ENCODE measurements around the gene PSMA8.
A peak's percentile ranks its signal among the peaks of the same experiment; 100 is the strongest.
"Not testable (repeated sequence)": the region's sequence is repeated elsewhere in the genome, so short reads cannot be mapped to it uniquely, and the experiment has no call there.

PSMA8 gene

DNA sequence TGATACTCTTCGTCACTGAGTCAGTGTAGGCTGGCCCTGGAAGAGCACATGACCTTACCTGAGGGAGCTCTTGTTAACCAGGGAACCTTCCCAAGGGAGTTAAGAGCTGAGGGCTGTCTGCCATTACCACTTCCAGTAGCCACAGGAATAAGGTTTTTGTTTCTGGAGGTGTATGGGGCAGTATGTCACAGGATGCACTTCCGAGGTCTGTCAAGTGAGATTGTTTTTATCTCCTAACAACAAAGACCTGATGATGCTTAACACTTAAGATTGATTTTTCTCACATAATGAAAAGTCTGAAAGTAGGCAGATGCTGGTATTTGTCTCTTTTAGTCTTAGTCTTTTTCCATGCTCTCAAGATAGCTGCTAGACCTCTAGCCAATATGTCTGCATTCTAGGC lies 41.8 kb downstream of the PSMA8 start:
- DNase-seq (ENCODE audit: low read depth in 2 of 2), result no peak

DNA sequence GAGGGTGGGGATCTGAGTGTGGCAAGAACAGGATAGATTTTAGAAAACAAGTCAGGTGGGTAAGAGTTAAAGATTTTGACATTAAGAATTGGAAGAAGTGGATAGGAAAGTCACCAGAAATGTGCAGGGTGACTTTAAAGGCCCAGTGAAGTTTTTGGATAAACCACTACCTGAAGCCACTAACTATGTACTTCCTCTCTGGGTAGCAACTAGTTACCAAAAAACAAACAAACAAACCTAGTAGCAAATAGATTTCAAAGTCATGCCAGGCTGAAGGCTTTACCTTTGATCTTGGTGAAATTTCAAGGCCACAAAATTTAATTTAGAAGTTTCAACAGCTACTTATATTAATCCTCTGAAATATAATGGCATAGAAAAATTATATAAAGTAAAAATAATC lies 42.5 kb downstream of the PSMA8 start:
- DNase-seq (ENCODE audit: low read depth in 2 of 2), result no peak

DNA sequence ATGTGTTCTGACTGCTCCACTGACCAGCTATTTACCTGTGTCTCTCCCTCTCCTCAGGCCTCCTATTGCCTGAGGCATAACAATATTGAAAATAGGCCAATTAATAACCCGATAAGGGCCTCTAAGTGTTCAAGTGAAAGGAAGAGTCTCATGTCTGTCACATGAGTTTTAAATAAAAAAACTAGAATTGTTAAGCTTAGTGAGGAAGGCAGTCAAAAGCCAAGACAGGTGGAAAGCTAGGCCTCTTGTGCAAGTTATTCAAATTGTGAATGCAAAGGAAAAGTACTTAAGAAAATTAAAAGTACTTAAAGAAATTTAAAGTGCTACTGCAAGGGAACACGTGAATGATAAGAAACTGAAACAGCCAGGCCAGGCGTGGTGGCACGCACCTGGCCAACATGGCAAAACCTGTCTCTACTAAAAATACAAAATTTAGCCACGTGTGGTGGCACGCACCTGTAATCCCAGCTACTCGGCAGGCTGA lies 47.7 kb downstream of the PSMA8 start:
- no peak for DNase-seq (ENCODE audit: low read depth in 2 of 2)

DNA sequence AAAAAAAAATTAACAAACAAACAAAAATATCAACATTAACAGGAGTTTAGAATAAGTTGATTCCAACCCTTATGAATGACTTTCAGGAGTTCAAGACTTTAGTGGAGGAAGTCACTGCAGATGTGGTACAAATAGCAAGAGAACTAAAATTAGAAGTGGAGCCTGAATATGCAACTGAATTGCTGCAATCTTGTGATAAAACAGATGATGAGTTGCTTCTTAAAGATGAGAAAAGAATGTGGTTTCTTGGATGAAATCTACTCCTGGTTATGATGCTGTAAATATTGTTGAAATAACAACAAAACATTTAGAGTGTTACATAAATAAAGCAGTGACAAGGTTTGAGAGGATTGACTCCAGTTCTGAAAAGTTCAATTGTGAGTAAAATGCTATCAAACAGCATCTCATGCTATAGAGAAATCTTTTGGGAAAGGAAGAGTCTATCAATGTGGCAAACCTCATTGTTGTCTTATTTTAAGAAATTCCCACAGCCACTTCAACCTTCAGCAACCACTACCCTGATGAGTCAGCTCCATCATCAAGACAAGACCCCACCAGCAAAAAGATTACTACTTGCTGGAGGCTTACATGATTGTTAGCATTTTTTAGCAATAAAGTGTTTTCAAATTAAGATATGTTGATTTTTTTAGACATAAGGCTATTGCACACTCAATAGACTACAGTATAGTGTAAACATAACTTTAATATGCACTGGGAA lies 49.9 kb downstream of the PSMA8 start:
- no peak for DNase-seq (ENCODE audit: low read depth in 2 of 2)

DNA sequence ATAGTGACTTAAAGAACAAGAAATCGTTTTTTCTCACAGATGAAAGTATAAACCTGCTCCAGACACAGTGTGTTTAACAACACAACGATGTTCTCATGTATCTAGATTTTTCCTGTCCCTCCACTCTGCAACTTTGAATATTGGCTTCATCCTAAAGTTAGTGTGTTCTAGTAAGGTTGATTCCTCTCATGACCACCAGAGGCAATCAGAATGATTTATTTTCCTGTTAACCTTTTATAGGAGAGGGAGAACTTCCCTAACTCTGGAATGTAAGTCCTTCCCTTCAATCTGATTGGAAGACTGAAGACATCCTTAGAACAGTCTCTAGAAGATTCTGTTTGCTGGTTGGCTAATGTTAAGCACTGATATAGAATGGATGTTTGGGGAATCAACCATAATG lies 51.6 kb downstream of the PSMA8 start:
- no peak for DNase-seq (ENCODE audit: low read depth in 2 of 2)

DNA sequence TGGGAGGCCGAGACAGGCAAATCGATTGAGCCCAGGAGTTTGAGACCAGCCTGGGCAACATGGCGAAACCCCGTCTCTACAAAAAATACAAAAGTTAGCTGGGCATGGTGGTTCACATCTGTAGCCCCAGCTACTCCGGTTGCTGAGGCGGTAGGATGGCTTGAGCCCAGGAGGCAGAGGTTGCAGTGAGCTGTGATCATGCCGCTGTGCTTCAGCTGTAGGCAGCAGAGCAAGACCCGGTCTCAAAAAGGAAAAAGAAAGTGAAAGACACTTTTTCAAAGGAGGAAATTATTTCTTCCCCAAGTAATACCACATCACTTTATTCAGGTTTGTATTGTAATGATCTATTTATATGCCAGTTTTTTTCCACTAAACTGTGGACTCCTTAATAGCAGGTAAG lies 56.8 kb downstream of the PSMA8 start:
- DNase-seq (ENCODE audit: low read depth in 2 of 2), result peak; percentile 2 to 17

DNA sequence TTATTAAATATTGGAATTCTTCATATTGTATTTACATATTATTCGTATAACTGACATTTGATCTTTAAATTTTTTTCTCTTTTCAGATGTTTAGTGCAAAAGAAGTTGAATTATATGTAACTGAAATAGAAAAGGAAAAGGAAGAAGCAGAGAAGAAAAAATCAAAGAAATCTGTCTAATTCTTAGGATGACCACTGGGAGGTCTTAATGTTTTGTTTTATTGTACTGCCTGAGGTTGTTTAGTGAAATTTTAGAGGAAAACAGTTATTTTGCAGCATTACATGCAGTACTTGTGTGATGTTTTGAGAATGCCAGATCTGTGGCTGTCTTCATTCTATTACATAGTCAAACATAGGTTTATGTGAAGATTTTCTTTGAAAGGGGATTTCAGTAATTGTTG lies 58.6 kb downstream of the PSMA8 start:
- DNase-seq (ENCODE audit: low read depth in 2 of 2), result no peak

DNA sequence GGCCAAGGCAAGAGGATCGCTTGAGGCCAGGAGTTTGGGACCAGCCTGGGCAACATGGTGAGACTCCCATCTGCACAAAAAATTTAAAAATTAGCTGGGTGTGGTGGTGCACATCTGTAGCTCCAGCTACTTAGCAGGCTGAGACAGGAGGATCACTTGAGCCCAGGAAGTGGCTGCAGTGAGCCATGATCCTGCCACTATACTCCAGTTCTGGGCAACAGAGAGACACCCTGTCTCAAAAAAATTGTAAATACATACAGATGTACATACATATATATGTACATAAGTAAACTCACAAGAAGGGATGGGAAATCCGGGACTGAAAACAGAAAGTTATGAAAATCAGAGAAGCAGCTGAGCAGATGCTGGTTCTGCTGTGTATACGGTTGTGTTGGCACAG lies 62.9 kb downstream of the PSMA8 start:
- DNase-seq (ENCODE audit: low read depth in 2 of 2), result no peak

DNA sequence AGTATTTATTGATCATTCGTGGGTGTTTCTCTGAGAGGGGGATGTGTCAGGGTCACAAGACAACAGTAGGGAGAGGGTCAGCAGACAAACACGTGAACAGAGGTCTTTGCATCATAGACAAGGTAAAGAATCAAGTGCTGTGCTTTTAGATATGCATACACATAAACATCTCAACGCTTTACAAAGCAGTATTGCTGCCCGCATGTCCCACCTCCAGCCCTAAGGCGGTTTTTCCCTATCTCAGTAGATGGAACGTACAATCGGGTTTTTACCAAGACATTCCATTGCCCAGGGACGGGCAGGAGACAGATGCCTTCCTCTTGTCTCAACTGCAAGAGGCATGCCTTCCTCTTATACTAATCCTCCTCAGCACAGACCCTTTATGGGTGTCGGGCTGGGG lies 68.3 kb downstream of the PSMA8 start:
- not testable (repeated sequence) for DNase-seq (ENCODE audit: low read depth in 2 of 2)

DNA sequence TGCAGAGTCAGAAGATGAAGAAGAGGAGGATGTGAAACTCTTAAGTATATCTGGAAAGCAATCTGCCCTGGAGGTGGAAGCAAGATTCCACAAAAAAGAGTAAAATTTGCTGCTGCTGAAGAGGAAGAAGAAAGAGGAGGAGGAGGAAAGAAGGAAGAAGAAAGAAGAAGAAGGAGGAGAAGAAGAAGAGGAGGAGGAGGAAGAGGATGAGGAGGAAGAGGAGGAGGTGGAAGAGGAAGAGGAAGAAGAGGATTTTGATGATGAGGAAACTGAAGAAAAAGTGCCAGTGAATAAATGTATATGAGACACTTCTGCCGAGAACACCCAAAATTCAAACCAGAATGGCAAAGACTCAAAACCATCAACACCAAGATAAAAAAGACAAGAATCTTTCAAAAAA lies 71.6 kb downstream of the PSMA8 start:
- DNase-seq (ENCODE audit: low read depth in 2 of 2), result no peak

DNA sequence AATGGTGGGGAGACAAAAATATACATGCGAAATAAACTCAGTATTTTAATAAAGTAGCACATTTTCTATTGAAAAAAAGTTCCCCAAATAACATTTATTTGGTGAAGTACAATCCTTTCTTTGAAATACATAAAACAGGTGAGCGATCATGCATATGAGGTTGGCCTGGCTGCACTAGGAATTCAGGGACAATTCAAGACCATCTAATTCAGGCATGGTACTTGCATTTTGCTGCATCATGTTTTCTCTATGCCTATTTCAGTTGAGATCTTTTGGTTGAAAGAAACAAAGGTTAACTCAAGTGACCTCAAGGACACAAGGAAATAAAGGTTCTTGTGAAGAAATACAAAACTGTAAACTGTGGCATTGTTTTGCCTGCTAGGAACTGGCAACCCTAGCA lies 72.8 kb downstream of the PSMA8 start:
- no peak for DNase-seq (ENCODE audit: low read depth in 2 of 2)

DNA sequence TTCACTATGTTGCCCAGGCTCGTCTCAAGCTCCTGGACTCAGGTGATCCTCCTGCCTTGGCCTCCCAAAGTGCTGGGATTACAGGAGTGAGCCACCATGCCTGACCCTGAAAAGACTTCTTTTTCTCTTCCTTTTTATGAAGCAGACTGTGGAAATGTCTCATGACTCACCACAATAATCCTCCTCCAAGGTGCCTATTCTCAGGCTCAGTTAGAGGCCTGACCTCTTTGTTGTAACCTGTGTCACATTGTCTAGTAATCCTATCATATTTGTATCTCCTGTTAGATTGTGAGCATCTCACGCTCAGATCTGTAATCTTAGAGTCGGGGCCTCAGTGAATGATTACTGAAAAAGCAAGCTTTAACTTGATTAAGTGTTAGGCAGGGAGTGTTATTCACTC lies 74.3 kb downstream of the PSMA8 start:
- DNase-seq (ENCODE audit: low read depth in 2 of 2), result no peak

DNA sequence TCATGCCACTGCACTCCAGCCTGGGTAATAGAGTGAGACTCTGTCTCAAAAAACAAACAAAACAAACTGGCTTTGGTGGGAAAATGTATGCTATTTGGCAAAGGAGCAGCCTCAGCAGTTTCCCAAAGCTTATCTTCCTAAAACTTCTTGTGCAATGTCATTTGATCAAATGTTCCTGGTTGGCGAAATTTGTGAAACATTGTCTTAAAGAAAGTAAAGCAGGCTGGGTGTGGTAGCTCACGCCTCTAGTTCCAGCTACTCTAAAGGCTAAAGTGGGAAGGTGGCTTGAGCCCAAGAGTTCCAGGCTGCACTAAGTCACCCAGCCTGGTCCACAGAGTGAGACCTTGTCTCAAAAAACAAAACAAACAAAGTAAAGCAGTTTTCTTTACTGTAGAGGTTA lies 75.3 kb downstream of the PSMA8 start:
- no peak for DNase-seq (ENCODE audit: low read depth in 2 of 2)

DNA sequence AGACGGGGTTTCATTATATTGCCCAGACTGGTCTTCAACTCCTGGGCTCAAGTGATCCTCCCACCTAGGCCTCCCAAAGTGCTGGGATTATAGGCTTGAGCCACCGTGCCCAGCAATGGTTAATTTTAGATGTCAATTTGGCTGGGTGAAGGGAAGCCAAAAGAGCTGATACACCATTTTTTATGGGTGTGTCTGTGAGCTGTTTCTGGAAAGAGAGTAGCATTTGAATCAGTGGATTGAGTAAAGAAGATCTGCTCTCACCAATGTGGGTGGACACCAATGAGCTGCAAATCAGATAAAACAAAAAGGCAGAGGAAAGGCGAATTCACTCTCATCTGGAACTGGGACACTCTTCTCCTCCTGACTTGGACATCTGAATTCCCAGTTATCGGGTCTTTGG lies 76.5 kb downstream of the PSMA8 start:
- no peak for DNase-seq (ENCODE audit: low read depth in 2 of 2)

DNA sequence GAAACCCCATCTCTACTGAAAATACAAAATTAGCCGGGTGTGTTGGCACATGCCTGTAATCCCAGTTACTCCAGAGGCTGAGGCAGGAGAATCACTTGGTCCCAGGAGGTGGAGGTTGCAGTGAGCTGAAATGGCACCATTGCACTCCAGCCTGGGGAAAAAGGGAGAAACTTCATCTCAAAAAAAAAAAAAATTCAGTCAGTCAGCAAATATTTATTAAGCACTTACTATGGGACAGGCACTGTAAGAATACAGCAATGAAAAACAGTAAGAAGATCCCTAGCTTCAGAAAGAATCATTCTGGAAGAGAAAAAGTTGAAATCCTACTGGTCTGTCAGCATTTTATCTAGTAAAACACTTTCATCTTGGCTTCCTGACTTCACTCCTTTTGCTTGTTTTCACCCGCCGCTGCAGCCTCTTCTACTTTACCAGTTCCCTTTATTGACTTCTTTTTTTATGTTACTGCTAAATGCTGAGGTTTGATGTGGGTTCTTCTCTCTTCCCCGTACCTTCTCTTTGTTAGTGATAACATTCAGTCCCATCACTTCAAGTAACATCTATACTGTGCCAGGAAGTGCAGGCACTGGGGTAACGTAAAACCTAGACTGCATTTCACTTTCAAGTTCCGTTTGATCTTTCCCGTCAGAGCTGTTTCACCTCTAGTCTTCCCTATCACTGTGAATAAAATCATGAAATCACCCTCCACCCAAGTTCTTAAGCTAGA lies 81.7 kb downstream of the PSMA8 start:
- DNase-seq (ENCODE audit: low read depth in 2 of 2), result peak in 1 of 2 donors; percentile 3

DNA sequence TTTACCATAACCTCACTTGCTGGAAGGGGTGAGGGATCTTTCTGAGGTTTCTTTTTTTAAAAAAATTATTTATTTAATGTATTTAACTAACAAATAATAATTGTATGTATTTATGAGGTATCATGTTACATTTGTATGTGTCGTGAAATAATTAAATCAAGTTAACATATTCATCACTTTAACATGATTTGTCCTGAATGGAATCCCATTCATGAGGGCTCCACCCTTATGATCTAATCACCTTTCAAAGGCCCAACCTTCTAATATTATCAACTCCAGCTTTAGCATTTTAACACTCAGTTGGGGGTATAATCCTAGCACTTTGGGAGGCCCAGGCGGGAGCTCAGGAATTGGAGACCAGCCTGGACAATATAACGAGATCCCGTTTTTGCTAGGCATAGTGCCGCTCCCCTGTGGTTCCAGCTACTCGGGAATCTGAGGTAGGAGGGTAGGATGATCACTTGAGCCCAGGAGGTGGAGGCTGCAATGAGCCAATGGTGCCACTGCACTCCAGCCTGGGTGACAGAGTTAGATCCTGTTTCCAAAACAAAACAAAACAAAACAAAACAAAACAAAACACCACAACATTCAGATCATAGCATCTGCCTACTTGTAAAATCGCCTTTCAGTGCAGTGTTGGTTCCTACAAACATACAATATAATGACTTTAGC lies 91.5 kb downstream of the PSMA8 start:
- no peak for DNase-seq (ENCODE audit: low read depth in 2 of 2)

DNA sequence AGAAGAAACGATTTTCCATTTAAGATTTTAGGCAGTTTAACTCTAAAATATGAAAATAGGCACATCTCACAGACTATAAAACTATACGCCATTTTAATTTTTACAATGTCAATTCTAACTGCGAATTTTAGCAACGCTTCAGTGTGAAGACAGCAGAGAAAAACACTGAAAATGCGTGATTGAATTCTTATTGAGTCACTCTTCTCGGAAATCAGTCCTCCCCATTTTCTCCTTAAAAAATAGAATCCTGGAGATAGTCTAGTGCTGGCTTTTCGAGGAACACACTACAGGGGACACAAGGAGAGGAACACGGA lies 92.2 kb downstream of the PSMA8 start:
- DNase-seq (ENCODE audit: low read depth in 2 of 2), result no peak

DNA sequence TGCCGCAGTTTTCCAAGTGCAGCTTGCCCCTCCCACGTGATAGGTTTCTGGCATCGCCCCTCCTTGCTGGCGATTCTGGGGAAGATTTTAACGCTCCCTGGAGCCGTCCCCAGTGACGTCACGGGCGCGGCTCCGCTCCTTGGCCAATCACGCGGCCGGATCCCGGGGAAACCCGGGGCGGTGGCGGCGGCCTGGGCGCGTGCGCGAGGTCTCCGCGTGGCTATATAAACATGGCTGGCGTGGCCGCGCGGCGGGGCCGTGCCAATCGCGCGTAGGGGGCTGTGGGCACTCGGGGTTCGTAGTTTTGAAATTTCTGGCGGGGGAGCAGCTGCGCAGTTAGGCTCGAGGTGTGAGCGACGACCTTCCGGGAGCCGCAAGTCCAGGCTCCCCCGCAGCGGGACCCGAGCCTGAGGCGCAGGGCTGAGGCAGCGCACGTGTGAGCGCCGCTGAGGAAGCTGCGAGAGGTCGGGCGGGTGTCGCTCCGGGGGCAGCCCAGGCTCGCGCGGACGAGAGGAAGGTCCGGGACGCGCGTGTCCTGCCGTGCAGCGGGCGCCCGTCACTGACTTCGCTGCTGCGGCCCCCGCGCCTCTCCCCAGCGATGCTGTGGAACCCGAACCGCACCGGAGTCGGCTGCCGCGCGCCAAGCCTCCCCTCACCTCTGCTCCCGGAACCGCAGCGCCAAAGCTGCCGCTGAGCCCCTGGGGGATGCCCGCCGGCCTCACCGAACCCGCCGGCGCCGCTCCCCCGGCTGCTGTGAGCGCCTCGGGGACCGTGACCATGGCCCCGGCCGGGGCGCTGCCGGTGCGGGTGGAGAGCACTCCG lies 92.8 kb downstream of the PSMA8 start, which contains the start of gene TAF4B:
Gene TAF4B (plus strand): TSS at position 217 of the 822 bp plus-strand sequence. CDS start 489 bp downstream, at position 706.
- peak; percentile 90 to 91 for DNase-seq (ENCODE audit: low read depth in 2 of 2)

DNA sequence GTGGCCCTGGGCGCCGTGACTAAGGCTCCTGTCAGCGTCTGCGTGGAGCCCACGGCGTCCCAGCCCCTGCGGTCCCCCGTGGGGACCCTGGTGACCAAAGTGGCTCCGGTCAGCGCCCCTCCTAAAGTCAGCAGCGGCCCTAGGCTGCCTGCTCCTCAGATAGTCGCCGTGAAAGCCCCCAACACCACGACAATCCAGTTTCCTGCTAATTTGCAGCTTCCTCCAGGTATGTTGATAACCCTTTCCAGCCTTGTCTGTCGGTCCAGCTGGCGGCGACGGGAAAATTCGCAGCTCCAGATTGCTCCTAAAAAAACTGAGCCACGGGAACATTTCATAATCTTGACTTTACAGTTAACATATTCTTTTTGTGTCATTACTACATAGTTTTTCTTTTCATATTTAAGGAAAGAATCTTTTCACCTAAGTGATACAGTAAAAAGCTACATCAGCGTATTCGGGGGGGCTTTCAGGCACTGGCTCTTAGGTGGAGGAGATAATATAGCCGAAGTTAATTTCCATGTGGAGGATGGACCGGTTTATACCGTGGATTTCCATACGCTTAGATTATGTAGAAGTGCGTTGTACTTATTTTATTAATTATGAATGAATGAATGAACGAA lies 93.5 kb downstream of the PSMA8 start:
- no peak for DNase-seq (ENCODE audit: low read depth in 2 of 2)

DNA sequence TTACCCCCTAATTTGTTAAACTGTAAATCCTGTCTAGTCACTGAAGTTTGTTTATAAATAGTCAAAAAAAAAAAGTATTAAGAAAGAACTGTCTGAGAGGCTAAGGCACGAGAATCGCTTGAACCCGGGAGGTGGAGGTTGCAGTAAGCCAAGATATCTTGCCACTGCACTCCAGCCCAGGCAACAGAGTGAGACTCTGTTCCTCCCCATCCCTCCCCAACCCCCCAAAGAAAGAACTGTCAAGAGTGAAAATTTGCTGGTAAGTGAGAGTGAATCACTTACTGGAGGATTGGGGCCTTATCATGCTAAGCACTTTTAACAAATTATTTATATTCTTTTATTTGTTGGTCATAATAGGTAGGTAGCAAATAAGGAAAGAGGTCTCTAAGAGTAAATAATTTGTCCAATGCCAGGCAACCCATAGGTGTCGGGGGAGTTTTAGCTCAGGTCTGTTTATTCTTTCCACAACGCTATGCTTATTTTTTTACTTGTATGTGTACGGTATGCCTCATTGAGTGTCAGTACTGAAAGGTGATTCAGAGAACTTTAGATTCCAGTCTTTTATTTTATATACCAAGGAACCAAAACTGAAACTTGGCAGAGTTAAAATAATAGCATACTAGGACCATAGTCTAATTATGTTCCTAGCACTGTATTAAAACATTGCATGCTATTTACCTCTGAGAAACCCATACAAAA lies 95.0 kb downstream of the PSMA8 start:
- DNase-seq (ENCODE audit: low read depth in 2 of 2), result no peak

DNA sequence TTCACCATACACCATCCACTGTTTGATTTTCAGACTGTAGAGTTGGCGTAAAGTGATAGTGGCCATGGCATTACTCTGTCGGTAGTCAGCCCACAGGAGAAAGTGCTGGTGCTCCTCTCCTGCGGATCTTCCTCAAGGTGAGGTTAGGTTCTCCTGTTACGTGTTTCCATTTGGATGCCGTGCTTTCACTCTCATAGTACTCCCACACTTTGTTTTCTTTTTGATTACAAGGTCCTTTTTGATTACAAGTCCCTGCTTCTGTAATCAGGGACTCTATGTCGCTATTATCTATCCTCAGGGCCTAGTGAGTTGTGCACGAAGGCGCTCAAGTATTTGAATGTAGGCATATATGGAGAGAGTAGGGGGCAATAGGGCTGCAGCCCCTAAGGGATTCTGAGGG lies 96.8 kb downstream of the PSMA8 start:
- no peak for DNase-seq (ENCODE audit: low read depth in 2 of 2)

Measured in stimulated activated CD8-positive, alpha-beta memory T cell treated with anti-CD3 and anti-CD28 coated beads, Interleukin-15, amount 100 ng/mL, for 48 hours (primary cell).